SU-DHL-6 (cell line): Measurements from ENCODE around the gene DICER1.

Experiments used
- H2AFZ ChIP-seq: fragments of 200-600 bp; sonication (generic); 2 replicates; pipeline ENCODE4 v1.6.1; 2014; ENCODE audit warnings: low read depth, mild to moderate bottlenecking, moderate library complexity, mixed read lengths, antibody characterized with exemption, low read length; ENCODE audit not compliant: severe bottlenecking
- H3F3A ChIP-seq: fragments of 200-600 bp; shearing (Covaris generic); 2 replicates; pipeline ENCODE4 v1.6.0; 2016; ENCODE audit warnings: antibody characterized with exemption, mild to moderate bottlenecking; ENCODE audit not compliant: insufficient read depth
- H3K27ac ChIP-seq: fragments of 200-600 bp; sonication (generic); 2 replicates; pipeline ENCODE4 v1.5.1; 2016; ENCODE audit warnings: low read depth, mild to moderate bottlenecking, low read length, moderate library complexity, mixed read lengths
- H3K27me3 ChIP-seq: fragments of 200-600 bp; sonication (generic), shearing (Covaris generic); 2 replicates; pipeline ENCODE4 v1.6.0; 2014; ENCODE audit warnings: mild to moderate bottlenecking, low read length
- H3K36me3 ChIP-seq: fragments of 200-600 bp; sonication (generic); 2 replicates; pipeline ENCODE4 v1.6.1; 2014; ENCODE audit warnings: mild to moderate bottlenecking, low read length, mixed read lengths
- H3K4me2 ChIP-seq: fragments of 300-600, 200-600 bp; shearing (Covaris generic), sonication (generic); 2 replicates; pipeline ENCODE4 v1.6.0; 2014; ENCODE audit warnings: low read length, low read depth, mild to moderate bottlenecking; ENCODE audit not compliant: poor library complexity, severe bottlenecking
- H3K4me3 ChIP-seq: fragments of 200-600 bp; sonication (generic); 2 replicates; pipeline ENCODE4 v1.5.1; 2014; ENCODE audit warnings: antibody characterized with exemption, low read length, mild to moderate bottlenecking, mixed read lengths; ENCODE audit not compliant: insufficient read depth, poor library complexity, severe bottlenecking
- H3K79me2 ChIP-seq: fragments of 200-600 bp; sonication (generic); 2 replicates; pipeline ENCODE4 v1.6.1; 2014; ENCODE audit warnings: mild to moderate bottlenecking, low read length, moderate library complexity; ENCODE audit not compliant: insufficient read depth
- H3K9ac ChIP-seq: fragments of 200-600 bp; sonication (generic); 2 replicates; pipeline ENCODE4 v1.7.0; 2014; ENCODE audit warnings: mild to moderate bottlenecking, low read length
- H3K9me2 ChIP-seq: fragments of 200-600 bp; sonication (generic); replicated peaks from 2 replicates; pipeline ENCODE4 v1.6.1; 2014; ENCODE audit warnings: low read length; ENCODE audit not compliant: insufficient read depth
- H3K9me3 ChIP-seq: fragments of 200-600 bp; sonication (generic); 2 replicates; pipeline ENCODE4 v1.6.1; 2014; ENCODE audit warnings: low read length, mixed read lengths; ENCODE audit not compliant: insufficient read depth
- H4K20me1 ChIP-seq: fragments of 200-600 bp; sonication (generic); 2 replicates; pipeline ENCODE4 v1.6.1; 2014; ENCODE audit warnings: low read depth, mild to moderate bottlenecking, antibody characterized with exemption, low read length, moderate library complexity, mixed read lengths
- EZH2phosphoT487 ChIP-seq: fragments of 200-600 bp; sonication (generic), shearing (Covaris generic); conservative IDR thresholded peaks from 2 replicates; pipeline ENCODE4 v1.6.1; 2018; ENCODE audit warnings: mild to moderate bottlenecking, antibody characterized with exemption, low read length, moderate library complexity, mixed read lengths
- TF ChIP-seq, protein P1 (sequence below): fragments of 200-600 bp; sonication (generic); IDR thresholded peaks from one replicate; pipeline ENCODE4 v1.5.1; 2017; ENCODE audit warnings: antibody characterized with exemption, mild to moderate bottlenecking, low read length, moderate library complexity; ENCODE audit not compliant: insufficient read depth, poor library complexity, severe bottlenecking

Gene DICER1

DNA sequence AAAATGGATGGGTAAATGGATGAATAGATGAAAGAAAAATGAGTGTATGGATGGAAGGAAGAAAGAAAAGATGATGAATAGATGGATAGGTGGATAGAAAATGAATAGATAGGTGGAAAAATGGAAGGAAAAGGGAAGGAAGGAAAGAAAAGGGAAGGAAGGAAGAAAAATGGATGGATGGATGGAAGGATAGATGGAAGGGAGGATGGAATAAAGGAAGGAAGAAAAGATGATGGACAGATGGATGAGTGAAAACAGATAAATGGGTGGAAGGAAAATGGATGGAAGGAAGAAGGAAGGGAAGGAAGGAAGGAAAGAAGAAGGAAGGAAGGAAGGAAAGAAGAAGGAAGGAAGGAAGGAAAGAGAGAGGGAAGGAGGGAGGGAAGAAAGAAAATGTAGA, 107.4 kb downstream of the DICER1 start:
- Histone ChIP-seq H3K9me3 (no peaks in the 10 kb centered on the region), H2AFZ (no peak overlapping the region), H3K27me3 (no peaks in the 10 kb centered on the region), H3K36me3 (no peaks in the 10 kb centered on the region), H3K4me3 (no peak overlapping the region), H3K79me2 (no peaks in the 10 kb centered on the region), H4K20me1 (no peaks in the 10 kb centered on the region), H3K9ac (no peak overlapping the region), H3K27ac (no peak overlapping the region), H3K4me2 (no peak overlapping the region), H3F3A (no peaks in the 10 kb centered on the region), H3K9me2 (no peaks in the 10 kb centered on the region)
- TF ChIP-seq EZH2phosphoT487: no peak
- TF ChIP-seq, protein P1, sequence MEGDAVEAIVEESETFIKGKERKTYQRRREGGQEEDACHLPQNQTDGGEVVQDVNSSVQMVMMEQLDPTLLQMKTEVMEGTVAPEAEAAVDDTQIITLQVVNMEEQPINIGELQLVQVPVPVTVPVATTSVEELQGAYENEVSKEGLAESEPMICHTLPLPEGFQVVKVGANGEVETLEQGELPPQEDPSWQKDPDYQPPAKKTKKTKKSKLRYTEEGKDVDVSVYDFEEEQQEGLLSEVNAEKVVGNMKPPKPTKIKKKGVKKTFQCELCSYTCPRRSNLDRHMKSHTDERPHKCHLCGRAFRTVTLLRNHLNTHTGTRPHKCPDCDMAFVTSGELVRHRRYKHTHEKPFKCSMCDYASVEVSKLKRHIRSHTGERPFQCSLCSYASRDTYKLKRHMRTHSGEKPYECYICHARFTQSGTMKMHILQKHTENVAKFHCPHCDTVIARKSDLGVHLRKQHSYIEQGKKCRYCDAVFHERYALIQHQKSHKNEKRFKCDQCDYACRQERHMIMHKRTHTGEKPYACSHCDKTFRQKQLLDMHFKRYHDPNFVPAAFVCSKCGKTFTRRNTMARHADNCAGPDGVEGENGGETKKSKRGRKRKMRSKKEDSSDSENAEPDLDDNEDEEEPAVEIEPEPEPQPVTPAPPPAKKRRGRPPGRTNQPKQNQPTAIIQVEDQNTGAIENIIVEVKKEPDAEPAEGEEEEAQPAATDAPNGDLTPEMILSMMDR: no peak

DNA sequence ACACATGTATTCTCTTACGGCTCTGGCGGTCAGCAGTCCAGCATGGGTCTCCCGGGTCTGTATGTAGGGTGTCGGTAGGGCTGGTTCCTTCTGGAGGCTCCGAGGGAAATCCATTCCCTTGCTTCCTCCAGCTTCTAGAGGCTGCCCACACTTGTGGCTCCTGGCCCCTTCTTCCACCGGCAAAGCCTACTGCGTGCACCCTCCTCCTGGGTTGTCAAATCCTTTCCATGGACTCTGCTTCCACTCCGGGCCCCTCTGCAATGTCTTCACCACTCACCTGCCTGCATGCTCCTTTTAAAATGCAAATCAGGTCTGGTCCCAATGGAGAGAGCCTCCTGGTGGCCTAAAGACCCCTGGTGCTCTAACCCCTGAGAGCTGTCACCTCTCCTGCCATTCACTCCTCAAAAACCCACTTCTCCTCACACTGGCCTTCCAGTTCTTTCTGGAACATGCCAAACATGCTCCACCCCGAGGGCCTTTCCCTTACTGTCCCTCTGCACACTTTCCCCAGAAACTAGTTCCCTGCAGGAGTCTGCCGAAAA, 108.5 kb downstream of the DICER1 start:
- H4K20me1 ChIP-seq: no peaks in the 10 kb centered on the region
- H3K4me3 ChIP-seq: no peak overlapping the region
- no peaks in the 10 kb centered on the region for H3K79me2 ChIP-seq
- no peaks in the 10 kb centered on the region for H3F3A ChIP-seq
- H3K27me3 ChIP-seq: no peaks in the 10 kb centered on the region
- H3K9me2 ChIP-seq: no peaks in the 10 kb centered on the region
- TF ChIP-seq, protein P1: no peak
- TF ChIP-seq EZH2phosphoT487: no peak
- no peak overlapping the region for H3K9ac ChIP-seq
- H3K9me3 ChIP-seq: no peaks in the 10 kb centered on the region
- H3K36me3 ChIP-seq: no peaks in the 10 kb centered on the region
- H2AFZ ChIP-seq: no peak overlapping the region
- H3K4me2 ChIP-seq: no peak overlapping the region
- no peak overlapping the region for H3K27ac ChIP-seq

DNA sequence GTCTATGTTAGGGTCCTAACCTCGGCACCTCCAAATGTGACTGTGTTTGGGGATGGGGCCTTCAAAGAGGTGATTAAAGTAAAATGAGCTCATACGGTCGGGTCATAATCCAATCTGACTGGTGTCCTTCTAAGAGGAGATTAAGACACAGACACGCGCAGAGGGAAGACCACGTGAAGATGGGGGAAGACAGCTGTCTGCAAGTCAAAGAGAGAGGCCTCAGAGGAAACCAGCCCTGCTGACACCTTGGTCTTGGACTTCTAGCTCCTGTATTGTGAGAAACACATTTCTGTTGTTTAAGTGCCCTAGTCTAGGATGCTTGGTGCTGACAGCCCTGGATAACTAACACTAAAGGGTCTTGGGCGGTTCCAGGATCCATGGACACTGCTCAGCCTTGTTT, 109.6 kb downstream of the DICER1 start:
- H3K4me2 ChIP-seq: no peak overlapping the region
- no peaks in the 10 kb centered on the region for H3F3A ChIP-seq
- H3K9me2 ChIP-seq: no peaks in the 10 kb centered on the region
- H3K79me2 ChIP-seq: no peaks in the 10 kb centered on the region
- no peak overlapping the region for H3K27ac ChIP-seq
- H3K4me3 ChIP-seq: no peak overlapping the region
- TF ChIP-seq EZH2phosphoT487: no peak
- TF ChIP-seq, protein P1: no peak
- no peak overlapping the region for H3K9ac ChIP-seq
- H3K9me3 ChIP-seq: no peaks in the 10 kb centered on the region
- no peak overlapping the region for H2AFZ ChIP-seq
- H3K27me3 ChIP-seq: no peaks in the 10 kb centered on the region
- no peaks in the 10 kb centered on the region for H3K36me3 ChIP-seq
- no peaks in the 10 kb centered on the region for H4K20me1 ChIP-seq
